Measurements from ENCODE around the gene CMTM8. TPM values are rescaled to one million over a fixed set of nuclear protein-coding genes. Genes with fewer than 3 reads are reported as not detected.

The CMTM8 gene
- total and polyA plus RNA-seq, 11 donors = 1.7 to 12.1 (median 3.6) TPM

GRCh38 chr3:32257042-32257441, 18.6 kb downstream of the CMTM8 start:
- Histone ChIP-seq H3K27ac (no peak overlapping the region), H3K4me1 (no peaks in the 10 kb centered on the region), H3K4me3 (no peak overlapping the region), H3K9me3 (peaks cover 0 to 18% (median 8%) of the 10 kb centered on the region in 12 donors), H3K36me3 (no peaks in the 10 kb centered on the region), H3K27me3 (no peaks in the 10 kb centered on the region)
- ATAC-seq = no peak
- 80 to 99% (median 97%) methylated on average over 3 of the region's 3 CpGs for WGBS, 4 donors
- intact Hi-C loops (cut with DNase I) = no loop called here
- no peak for TF ChIP-seq POLR2A (IDR thresholded peaks at IDR 0.05)
- TF ChIP-seq CTCF (IDR thresholded peaks at IDR 0.05) = no peak
- DNase-seq = no peak

GRCh38 chr3:32257641-32258438, 19.4 kb downstream of the CMTM8 start:
- no peak overlapping the region for H3K4me3 ChIP-seq
- 73 to 83% (median 76%) methylated on average over 6 of the region's 6 CpGs for whole genome bisulfite sequencing, 4 donors
- no peaks in the 10 kb centered on the region for H3K4me1 ChIP-seq
- no peak for ATAC-seq
- intact Hi-C loops (cut with DNase I) = no loop called here
- TF ChIP-seq POLR2A (IDR thresholded peaks at IDR 0.05) = no peak
- TF ChIP-seq CTCF (IDR thresholded peaks at IDR 0.05) = no peak
- H3K27me3 ChIP-seq = no peaks in the 10 kb centered on the region
- H3K9me3 ChIP-seq = peaks cover 0 to 18% (median 8%) of the 10 kb centered on the region in 12 donors
- no peak for DNase-seq
- no peaks in the 10 kb centered on the region for H3K36me3 ChIP-seq
- H3K27ac ChIP-seq = no peak overlapping the region

GRCh38 chr3:32258869-32259268, 20.4 kb downstream of the CMTM8 start:
- no peak overlapping the region for H3K27ac ChIP-seq
- 91 to 95% (median 94%) methylated on average over 17 of the region's 17 CpGs for WGBS, 4 donors
- H3K36me3 ChIP-seq = no peaks in the 10 kb centered on the region
- H3K27me3 ChIP-seq = no peaks in the 10 kb centered on the region
- DNase-seq (no peak), ATAC-seq (no peak)
- H3K4me1 ChIP-seq = no peaks in the 10 kb centered on the region
- intact Hi-C loops (cut with DNase I) = no loop called here
- H3K9me3 ChIP-seq = peaks cover 0 to 15% (median 6%) of the 10 kb centered on the region in 12 donors
- H3K4me3 ChIP-seq = no peak overlapping the region
- TF ChIP-seq CTCF (IDR thresholded peaks at IDR 0.05) (no peak), POLR2A (IDR thresholded peaks at IDR 0.05) (no peak)

- intact Hi-C loops (cut with DNase I) = no loop called here
- Histone ChIP-seq H3K4me3 (no peak overlapping the region), H3K27ac (no peak overlapping the region), H3K27me3 (no peaks in the 10 kb centered on the region), H3K9me3 (no peaks in the 10 kb centered on the region), H3K4me1 (no peaks in the 10 kb centered on the region), H3K36me3 (no peaks in the 10 kb centered on the region)
- WGBS, 4 donors = 62 to 95% (median 68%) methylated on average over 3 of the region's 3 CpGs
- no peak for TF ChIP-seq CTCF (IDR thresholded peaks at IDR 0.05)
- TF ChIP-seq POLR2A (IDR thresholded peaks at IDR 0.05) = no peak
- DNase-seq = no peak
- ATAC-seq = no peak
Observed at GRCh38 chr3:32261545-32261944, 23.1 kb downstream of the CMTM8 start.
